GM21526 (cell line): ENCODE measurements around the gene GRIK3.

Experiments used
- ATAC-seq: cut with Tn5 transposase; IDR thresholded peaks from one replicate; pipeline ENCODE4 v1.9.1; 2021; ENCODE audit warnings: moderate library complexity; ENCODE audit not compliant: unreplicated experiment, low FRiP score

The GRIK3 gene

DNA sequence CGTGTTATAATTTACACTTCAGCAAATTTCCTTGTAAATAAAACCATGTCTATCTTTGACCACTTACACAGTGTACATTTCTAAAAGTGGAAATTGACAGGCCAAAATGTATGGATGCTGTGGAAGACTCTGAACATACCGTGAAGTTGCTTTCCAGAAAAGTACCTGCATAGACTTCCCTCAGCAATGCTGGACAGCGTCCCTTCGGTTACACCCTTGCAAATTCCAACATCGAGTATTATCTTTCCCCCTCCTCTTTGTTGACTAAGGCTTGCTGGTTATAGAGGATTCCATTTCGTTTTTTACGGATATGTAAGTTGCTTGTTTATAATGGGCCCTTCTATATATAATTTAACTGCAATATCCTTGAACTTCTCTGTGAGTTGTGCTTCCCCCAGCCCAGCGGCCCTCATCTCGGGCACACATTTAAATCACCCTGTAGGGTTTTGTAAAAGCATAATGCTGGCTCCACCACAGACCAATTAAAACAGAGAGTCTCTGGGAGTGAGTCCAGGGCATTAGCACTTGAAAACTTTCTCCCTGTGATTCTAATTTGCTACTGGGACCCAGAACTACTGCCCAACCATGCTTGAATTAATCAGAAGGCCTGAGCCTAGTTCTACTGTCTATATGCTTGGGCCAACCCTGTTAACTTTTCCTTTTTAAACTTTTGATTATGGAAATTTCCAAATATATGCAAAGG lies 230.3 kb downstream of the GRIK3 start:
- ATAC-seq = no peak

DNA sequence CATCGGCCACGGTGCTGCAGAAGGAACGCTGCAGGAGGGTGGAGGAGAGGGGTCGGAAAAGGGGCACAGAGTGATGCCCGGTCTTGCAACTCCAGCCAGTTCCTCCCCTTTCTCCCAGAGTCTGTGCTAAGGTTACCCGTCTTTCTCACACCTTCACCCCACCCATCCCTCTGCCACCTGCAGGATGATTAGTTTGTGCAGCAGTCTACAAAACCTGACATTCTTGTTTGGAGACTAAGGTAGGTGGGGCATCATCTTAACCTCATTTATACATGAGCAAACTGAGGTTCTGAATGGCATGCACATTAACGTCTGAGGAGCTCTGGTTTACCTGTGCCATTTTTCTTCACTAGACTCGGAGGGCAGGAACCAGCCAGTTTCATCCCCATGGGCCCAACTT lies 232.3 kb downstream of the GRIK3 start:
- no peak for ATAC-seq

DNA sequence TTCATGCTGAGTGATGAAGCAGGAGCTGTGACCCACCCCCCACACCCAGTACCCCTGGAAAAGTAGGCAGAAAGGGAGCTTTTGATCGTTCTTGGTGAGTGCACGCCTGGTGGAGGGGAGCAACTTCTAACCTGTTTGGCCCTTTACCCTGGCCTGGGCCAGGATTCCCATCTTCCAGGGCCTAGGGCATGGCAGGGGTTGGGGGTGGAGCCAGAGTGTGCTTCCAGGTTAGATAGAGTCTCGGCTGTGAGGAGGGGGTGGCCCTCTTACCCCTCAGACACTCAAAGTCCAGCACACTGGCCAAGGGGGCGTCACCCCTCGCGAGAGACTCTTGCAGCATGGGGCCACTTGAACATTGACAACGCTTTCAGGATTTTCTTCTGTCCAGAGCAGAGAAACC lies 236.6 kb downstream of the GRIK3 start:
- ATAC-seq = no peak

DNA sequence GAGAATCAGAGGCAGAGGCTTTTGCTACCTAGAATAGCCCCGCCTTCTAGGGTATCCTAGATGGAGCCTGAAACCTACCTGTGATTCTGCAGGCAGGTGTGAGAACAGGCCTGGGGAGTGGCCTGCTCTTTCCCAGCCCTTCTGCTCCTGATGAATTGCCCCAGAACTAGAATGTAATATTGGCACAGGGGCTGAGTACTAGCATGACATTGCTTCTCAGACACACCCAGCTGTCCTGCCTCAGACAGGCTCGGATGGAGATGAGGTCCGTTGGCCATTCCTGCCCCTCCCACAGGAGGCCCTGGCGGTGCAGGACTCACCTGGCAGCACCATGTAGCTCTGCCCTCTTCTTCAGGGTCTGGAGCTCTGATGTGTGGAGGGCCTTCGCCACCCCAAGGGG lies 237.6 kb downstream of the GRIK3 start:
- no peak for ATAC-seq

DNA sequence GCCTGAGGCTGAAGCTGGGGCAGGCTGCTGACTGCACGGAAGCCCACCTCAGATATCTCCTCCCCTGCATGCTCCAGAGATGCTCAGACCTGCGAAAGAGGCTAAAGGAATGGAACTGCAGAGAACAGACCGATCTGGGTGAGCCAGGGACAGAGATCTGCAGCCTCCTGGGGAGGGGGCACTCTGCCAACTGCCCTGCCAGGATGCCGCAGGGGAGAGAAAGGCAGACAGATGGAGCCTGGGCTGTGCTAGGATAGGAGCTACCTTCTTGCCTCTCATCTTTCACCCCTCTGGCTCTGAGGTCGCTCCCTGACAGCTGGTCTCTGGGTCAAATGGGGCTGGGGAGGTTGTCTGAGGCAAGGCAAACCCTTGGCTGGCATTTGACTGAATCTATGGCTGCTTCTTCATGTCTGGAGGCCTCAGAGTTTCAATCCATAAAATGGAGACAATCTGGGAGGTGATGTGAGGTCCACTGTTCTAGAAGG lies 238.2 kb downstream of the GRIK3 start:
- ATAC-seq = no peak

DNA sequence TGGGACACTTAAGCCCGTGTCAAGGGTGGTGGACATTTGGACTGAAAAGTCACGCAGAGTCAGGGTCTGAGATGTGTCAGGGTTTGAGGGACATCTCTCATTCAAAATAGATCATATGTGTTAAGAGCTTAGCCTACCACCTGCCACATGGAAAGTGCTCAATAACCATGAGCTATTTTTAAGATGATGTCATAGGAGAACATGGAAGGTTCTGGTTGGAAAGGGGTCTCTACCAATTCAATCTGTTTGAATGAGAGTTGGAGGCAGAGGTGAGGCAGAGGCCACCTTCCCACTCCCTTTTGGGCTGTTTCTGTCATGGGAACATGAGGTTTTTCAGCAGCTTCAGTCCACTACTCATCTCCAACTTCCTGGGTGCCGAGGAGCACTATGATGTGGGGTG lies 239.9 kb downstream of the GRIK3 start:
- ATAC-seq = no peak

DNA sequence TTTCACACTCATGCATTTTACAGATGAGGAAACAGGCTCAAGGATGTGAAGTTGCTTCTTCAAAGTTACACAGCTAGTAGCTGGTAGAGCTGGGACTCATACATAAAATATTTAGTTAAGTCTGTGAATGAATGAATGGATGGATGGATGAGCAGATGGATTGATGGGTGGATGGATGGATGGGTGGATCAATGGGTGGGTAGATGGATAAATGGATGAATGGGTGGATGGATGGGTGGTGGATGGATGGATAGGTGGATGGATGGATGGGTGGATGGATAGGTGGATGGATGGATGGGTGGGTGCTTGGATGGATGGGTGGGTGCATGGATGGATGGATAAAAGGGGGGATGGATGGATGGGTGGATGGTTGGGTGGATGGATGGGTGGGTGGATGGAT lies 240.9 kb downstream of the GRIK3 start:
- ATAC-seq = no peak

DNA sequence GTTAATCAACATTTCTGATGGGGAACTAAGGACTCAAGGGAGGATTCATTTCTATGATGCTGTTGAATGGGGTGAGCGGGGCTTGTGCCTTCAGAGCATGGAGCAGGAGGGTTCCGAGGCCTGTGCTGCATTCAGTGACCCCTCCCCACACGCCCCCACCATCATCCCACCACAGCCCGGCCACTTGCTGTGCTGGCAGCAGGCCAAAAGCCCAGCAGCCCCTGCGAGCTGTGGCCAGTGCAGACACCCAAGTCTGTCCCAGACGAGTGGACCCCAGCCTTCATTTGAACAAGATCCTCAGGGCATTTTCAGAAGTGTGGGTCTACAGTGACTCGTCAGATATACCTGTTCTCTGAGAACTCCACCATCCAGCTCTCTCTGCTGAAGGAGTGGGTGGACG lies 242.0 kb downstream of the GRIK3 start:
- ATAC-seq = no peak

DNA sequence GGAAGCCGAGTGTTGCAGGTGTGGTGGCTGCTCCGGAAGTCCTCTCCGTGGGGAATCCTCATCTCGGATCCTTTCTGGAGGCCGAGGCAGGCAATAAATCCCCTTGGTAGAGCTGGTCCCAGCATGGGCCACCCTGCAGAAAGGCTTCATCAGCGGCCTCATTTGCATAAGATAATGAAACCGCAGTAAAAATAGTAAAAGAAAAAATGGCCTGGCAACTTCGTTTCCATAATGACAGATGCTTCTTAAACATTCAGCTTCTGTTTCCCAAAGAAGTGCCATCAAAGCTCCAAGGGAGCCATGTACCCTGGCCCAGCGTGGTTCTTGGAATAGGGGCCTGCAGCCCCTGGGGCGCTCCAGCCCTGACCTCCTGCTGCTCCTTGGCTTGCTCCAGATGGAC lies 244.1 kb downstream of the GRIK3 start:
- no peak for ATAC-seq

DNA sequence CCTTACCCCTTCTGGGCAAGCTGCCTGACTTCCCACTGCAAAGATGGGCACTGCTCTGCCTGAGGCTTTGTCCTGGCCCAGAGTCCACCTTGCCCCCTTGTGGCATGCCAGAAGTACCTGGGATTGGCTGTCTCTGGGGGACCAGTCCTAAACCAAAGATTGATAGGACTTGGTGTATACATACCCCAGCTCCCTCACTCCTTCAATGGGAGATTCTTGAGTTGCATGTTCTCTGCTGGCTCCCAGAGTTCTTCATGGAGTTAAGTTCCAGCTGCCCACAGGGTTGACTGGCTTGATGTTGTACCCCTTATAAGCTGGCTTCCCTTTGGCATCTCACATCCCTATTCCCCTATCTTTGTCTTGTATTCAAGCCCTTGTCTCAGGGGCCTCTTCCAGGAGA lies 244.8 kb downstream of the GRIK3 start:
- ATAC-seq = no peak

DNA sequence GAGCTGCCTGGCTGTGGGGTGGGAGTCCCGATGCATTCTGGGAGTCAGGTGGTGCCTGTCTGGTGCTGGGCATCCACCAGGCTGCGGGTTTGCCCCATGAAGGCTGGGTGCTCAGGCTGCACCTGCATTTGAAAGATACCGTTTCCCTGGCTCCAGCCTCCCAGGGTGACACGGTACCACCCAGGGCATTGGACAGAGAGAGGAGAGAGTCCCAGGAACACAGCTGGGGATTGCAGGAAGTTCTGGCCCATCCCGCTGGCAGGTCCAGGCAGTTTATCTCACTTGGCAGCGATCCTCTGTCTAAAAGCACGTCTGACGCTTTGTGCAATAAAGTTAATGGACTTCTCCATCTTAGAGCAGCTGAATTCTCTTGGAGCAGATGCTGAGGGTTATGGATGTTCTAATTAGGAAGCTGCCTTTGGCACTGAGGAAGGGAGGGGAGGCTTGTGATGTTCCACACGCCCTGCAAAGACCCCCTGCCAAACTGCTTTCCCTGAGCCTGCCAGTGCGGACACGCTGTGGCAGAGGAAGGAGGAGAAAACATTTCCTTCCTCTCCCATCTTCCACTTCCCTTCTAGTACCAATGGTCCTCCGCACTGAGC lies 246.9 kb downstream of the GRIK3 start:
- no peak for ATAC-seq

DNA sequence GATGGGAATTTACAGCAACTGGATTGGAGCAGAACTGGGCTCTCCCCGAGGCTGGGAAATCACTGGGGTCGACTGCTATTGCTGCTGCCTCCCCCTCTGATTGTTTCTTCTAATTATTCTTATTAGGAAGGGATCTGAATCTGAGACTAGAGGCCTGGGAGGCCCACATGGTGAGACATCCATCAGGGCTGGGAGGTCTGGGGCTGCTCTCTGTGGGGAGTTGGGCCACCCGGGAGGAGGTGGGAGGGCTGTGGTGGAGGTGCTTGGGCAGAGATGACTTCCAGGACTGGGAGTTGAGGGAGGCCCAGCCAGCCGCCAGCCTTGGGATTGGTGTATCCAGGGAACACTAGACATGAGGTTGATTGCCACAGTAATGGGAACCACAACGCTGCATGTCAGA lies 247.9 kb downstream of the GRIK3 start:
- ATAC-seq = no peak

DNA sequence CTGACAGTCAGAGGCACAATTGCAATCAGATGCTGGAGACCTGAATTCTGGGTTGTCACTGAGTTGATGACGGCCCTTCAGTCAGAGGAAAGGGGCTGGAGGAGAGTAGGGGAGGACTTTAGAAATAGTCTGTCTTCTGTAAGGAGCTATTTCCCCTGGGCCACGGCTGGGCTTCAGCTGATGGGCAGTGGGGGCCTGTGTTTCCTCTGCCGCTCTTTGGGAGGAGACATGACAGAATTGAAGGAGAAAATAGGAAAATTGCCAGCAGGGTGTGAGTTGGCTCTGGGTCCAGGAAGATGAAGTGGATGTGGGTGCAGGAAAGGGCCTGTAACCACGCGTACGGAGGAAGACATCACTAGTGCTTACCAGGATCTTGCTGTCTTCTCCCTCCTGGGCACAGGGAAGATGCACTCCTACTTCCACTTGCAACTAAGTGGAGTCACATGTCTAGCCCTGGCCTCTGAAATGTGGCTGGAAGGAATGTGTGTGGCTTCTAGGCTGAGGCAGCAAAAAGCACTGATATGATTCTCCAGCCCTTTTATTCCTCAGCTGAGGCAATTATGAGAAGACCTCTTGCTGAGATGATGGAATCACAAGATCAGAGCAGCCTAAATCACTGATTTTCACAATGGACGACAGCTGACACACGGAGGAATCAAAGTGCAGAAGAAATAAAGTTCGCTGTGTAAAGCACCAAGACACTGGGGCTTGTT lies 250.0 kb downstream of the GRIK3 start:
- ATAC-seq = no peak

DNA sequence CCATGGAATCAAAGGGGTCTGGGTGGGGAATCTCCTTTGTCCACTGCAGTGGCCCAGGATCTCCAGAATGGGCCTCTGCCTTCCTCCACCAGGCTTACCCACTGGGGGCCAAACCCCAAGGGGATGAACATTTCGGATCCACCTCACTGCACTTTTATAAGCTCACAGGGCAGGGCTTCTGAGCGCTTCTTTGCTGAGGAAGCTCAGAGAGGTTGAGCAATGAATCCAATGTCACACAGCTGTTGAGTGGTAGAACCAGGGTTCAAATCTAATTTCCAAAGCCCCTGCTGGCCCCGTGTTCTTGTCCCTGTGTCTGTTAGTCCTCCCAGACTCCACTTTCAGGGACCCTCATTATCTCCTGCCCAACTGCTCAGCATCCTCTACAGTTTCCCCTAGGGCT lies 250.8 kb downstream of the GRIK3 start:
- ATAC-seq = no peak

DNA sequence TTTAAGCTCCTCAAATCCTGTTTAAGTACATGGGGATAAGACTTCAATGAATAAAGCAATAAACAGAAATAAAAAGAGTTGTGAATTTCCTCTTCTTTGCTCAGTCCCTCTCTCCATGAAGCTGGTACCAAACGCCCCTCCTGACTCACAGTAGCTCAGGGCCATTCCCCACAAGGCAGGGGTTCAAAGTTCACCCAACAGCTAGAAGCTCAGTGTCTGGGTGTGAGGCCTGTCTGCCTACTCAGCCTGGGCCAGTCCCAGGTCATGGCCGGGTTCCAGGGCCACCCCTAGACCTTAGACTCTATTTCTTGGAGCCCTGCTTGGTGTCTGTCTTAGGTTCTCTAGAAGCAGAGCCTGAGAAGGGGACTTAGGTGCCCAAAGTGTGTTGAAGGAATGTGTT lies 251.5 kb downstream of the GRIK3 start:
- no peak for ATAC-seq

DNA sequence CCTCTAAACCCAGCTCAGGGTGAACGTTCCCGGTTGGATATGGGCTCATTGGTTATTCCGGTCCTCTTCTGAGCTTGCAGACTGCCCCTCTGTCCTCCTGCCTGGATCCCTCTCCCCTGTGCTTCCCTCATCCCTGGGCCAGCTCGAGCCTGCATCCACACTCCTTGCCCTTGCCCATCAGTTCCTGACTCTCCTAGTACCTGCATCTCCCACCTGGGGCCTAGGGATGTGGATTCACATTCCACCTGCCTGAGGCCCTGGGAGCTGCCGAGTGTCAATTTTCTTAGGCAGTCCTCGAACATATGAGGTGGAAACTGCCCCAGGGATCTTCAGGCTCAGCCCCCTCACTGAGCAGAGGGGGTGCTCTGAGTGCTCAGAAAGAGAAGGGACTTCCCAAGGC lies 252.2 kb downstream of the GRIK3 start:
- ATAC-seq = no peak

DNA sequence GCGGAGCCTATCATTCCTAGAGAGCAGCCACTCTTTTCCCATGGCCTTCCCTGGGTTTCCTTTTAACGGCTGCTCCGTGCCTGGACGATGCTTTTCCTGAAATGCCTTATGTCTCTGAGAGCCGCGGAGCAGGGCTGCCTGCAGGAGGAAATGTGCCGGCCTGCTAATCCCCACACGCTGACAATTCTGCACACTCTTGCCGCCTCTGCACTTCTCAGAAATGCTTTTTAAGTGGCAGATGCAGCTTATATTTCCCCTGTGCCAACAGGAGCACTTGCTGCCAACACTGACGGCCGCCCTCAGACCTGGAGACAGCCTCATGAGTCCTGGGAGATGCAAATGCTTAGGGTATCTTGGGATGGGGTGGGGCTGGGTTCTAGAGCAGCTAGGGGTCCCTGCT lies 253.2 kb downstream of the GRIK3 start:
- no peak for ATAC-seq

DNA sequence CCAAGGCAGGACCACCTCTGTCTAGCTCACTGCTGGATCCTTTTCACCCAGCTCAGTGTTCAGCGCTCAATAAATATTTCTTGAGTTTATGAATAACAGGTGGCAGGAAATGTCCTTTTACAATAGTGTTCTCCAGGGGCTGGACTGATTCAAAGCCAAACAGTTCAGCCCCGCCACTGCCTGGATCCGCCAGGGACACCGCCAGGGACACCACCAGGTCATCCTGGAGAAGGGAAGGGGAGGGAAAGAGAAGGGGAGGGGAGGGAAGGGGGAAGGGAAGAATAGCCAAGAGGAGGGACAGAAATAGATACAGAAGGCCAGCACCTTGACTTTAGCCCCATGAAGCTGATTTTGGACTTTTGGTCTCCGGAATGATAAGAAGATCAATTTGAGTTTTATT lies 255.6 kb downstream of the GRIK3 start:
- no peak for ATAC-seq

DNA sequence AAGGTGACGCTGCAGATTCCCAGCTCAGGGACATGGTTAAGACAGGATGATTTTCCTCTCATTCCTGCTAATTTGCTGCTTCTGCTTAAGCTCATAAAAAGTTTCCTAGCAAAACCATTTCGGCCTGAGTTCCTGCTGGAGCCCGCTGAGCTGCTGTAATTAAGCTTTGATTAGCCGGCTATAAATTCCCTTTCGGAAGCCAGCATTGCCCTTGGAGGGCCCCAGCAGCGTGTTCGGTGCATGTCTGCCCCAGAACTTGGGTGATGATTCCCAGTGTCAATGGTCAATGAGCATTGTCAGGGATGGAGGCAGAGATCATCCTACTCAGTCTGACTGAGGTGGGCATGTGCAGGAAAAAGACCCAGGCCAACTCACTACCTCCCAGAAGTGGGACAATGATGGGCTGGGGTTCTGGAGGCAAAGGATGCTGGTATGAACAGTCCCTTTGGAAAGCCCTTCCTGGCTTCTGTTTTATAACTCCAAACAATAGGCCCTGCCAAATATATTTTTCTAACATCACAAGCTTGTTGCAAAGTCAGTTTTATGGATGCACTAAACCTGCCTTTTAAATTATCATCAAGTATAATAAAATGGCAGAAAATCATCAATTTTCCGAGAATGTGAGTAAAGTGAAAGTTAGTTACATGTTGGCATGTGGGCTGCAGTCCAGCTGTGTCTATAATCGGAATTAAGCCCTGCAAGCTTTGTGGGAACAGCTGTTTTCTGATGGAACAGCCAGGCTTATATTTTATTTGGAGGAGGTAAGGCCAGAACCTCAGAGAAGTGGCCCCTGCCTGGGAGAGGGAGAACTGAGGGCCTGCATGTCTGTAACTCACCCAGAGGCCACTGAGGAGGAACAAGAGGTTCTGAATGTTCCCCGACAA lies 257.1 kb downstream of the GRIK3 start:
- no peak for ATAC-seq

DNA sequence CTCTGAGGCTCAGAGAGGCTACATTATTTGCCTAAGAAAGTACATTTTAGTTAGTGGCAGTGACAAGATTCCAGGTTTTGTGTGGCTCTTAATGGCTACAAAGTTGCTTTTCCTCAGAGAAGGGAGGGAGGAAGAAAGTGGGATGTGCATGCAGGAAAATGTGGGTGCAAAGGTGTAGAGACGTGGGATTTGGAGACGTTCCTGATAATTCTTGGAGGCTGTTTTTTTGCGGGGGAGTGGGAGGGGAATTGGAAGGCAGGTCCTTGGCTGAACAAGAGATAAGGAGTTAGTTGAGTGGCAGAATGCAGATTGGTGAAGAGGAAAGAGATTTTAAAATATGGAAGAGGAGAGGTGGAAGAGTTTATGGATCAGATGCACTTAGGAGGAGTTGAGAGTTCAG lies 258.1 kb downstream of the GRIK3 start:
- ATAC-seq = no peak

DNA sequence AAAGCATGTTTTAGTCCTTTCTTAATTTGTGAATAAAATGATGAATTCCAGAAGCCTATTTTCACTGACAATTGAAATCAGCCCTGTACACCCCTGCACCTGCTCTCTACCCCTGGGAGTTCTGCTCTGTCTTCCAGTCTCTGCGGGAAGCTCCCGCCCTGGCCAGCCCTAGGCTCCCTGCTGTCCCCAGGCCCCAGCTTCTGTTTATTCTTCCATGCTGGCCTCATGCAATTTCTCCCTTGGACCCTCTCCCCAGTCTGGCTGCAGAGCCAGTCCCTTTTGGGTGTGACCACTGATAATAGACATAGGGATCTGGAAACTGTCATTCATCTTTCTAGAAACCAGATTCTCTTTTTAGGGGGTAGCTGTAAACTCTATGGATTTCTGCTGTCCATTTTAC lies 258.6 kb downstream of the GRIK3 start:
- ATAC-seq = no peak
